SK-N-MC (cell line): ENCODE data around the gene RYR3.

ENCODE experiments used
- EZH2 ChIP-seq: fragments of 200-600 bp; sonication (generic); IDR thresholded peaks from one replicate; pipeline ENCODE4 v1.6.1; 2017; ENCODE audit warnings: antibody characterized with exemption
- FOXP2 ChIP-seq: optimal IDR thresholded peaks from 2 replicates; pipeline ENCODE3; 2011; ENCODE audit warnings: mild to moderate bottlenecking, moderate library complexity; ENCODE audit not compliant: insufficient read depth; ENCODE audit errors: extremely low read length, control extremely low read depth
- POLR2AphosphoS5 ChIP-seq: IDR thresholded peaks from 2 replicates; pipeline ENCODE4 v1.6.1; 2012; ENCODE audit warnings: mild to moderate bottlenecking, low read depth, low read length, borderline replicate concordance

DNA sequence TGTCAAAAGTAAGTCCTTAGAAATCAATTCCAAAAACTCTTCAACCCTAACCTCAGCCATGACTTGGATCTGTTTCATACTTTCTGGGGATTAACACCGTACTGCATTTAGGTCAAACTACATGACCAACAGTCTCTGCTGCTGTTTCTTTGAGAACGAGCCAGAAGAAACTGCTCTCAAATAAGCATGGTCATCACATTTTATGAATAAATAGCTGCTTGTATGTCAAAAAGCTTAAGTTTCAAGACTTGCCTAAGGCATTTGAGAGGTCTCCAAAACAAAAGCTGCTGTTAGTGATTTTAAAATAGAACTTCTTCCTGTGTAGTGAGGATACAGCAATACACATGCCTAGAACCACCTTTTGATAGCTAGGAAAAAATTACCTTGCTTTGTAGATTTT lies 491.2 kb downstream of the RYR3 start:
- TF ChIP-seq POLR2AphosphoS5 (no peak), EZH2 (no peak), FOXP2 (no peak)
